GM18498 (cell line): Measurements from ENCODE around the gene TMEM184A.
"Not testable (repeated sequence)": the region's sequence is repeated elsewhere in the genome, so short reads cannot be mapped to it uniquely, and the experiment has no call there.

Experiments used
- ATAC-seq: cut with Tn5 transposase; IDR thresholded peaks from one replicate; pipeline ENCODE4 v1.9.1; 2021; ENCODE audit warnings: mild to moderate bottlenecking, moderate library complexity; ENCODE audit not compliant: unreplicated experiment

The TMEM184A gene

GRCh38 chr7:1529383-1530116, 26.5 kb downstream of the TMEM184A start:
- no peak for ATAC-seq

- no peak for ATAC-seq
These were observed 29.7 kb downstream of the TMEM184A start for GRCh38 chr7:1526271-1526754.

GRCh38 chr7:1525409-1525808, 30.6 kb downstream of the TMEM184A start:
- no peak for ATAC-seq

GRCh38 chr7:1523844-1524243, 32.2 kb downstream of the TMEM184A start:
- ATAC-seq: no peak

GRCh38 chr7:1523208-1523607, 32.8 kb downstream of the TMEM184A start:
- no peak for ATAC-seq

- no peak for ATAC-seq
These were observed 34.5 kb downstream of the TMEM184A start for GRCh38 chr7:1521456-1521855.

GRCh38 chr7:1520539-1521234, 35.3 kb downstream of the TMEM184A start:
- no peak for ATAC-seq

- not testable (repeated sequence) for ATAC-seq
These were observed 36.6 kb downstream of the TMEM184A start for GRCh38 chr7:1519322-1519922.

GRCh38 chr7:1516586-1517251, 39.3 kb downstream of the TMEM184A start:
- no peak for ATAC-seq

- ATAC-seq: not testable (repeated sequence)
These were observed 40.5 kb downstream of the TMEM184A start for GRCh38 chr7:1515509-1515967.

GRCh38 chr7:1514995-1515401, 41.0 kb downstream of the TMEM184A start:
- no peak for ATAC-seq

- ATAC-seq: no peak
These were observed 41.6 kb downstream of the TMEM184A start for GRCh38 chr7:1514407-1514806.

GRCh38 chr7:1513657-1514095, 42.3 kb downstream of the TMEM184A start:
- ATAC-seq: no peak

GRCh38 chr7:1512781-1513656, 43.0 kb downstream of the TMEM184A start:
- no peak for ATAC-seq

- ATAC-seq: no peak
These were observed 44.3 kb downstream of the TMEM184A start for GRCh38 chr7:1511444-1512422.

- ATAC-seq: no peak
These were observed 45.2 kb downstream of the TMEM184A start for GRCh38 chr7:1510780-1511154.

- ATAC-seq: no peak
These were observed 46.8 kb downstream of the TMEM184A start for GRCh38 chr7:1509226-1509625.

- no peak for ATAC-seq
These were observed 47.7 kb downstream of the TMEM184A start for GRCh38 chr7:1508277-1508758.
